ENCODE data around the gene MNT.

The MNT gene

GRCh38 chr17:2362416-2362815, 38.4 kb downstream of the MNT start:
- DNase-seq: no peak

GRCh38 chr17:2362016-2362415, 38.8 kb downstream of the MNT start:
- DNase-seq: no peak

- no peak for DNase-seq
These were observed 39.7 kb downstream of the MNT start for GRCh38 chr17:2361010-2361760.

- no peak for DNase-seq
These were observed 42.9 kb downstream of the MNT start for GRCh38 chr17:2357931-2358434.

GRCh38 chr17:2357237-2357636, 43.6 kb downstream of the MNT start:
- no peak for DNase-seq

GRCh38 chr17:2354311-2354710, 46.5 kb downstream of the MNT start:
- DNase-seq: no peak

- DNase-seq: no peak
These were observed 49.6 kb downstream of the MNT start for GRCh38 chr17:2351269-2351668.

- DNase-seq: no peak
These were observed 52.8 kb downstream of the MNT start for GRCh38 chr17:2347805-2348685.

GRCh38 chr17:2346475-2346874, 54.4 kb downstream of the MNT start:
- DNase-seq: no peak

- DNase-seq: no peak
These were observed 56.3 kb downstream of the MNT start for GRCh38 chr17:2344528-2344927.

GRCh38 chr17:2343421-2343820, 57.4 kb downstream of the MNT start:
- DNase-seq: no peak

GRCh38 chr17:2338315-2338657, 62.6 kb downstream of the MNT start:
- DNase-seq: peak; percentile 8

- DNase-seq: peak; percentile 64
These were observed 63.1 kb downstream of the MNT start for GRCh38 chr17:2337544-2338314.

GRCh38 chr17:2336852-2337543, 63.9 kb downstream of the MNT start, which contains the start of gene SGSM2:
Gene SGSM2 (plus strand): TSS chr17:2337501. CDS start chr17:2337689, 188 bp downstream.
- peak; percentile 42 for DNase-seq

GRCh38 chr17:2336215-2336851, 64.5 kb downstream of the MNT start, which contains the start of gene TSR1:
Gene TSR1 (minus strand): TSS chr17:2336457. CDS start chr17:2336427, 30 bp downstream.
- peak; percentile 94 for DNase-seq

- DNase-seq: peak; percentile 14
These were observed 65.1 kb downstream of the MNT start for GRCh38 chr17:2335726-2336214.

Measured in suppressor macrophage treated with lipopolysaccharide for 4 hours (primary cell).